HEK293T (cell line): Measurements from ENCODE around the gene LILRB4.

Experiments
- ARNT ChIP-seq: fragments of 450-650 bp; IDR thresholded peaks from 2 replicates; pipeline ENCODE4 v1.6.1; 2017; ENCODE audit warnings: mild to moderate bottlenecking
- CTBP1 ChIP-seq: fragments of 450-650 bp; IDR thresholded peaks from 2 replicates; pipeline ENCODE4 v1.6.1; 2016; ENCODE audit warnings: borderline replicate concordance
- FOXA1 ChIP-seq: fragments of 450-650 bp; IDR thresholded peaks from 2 replicates; pipeline ENCODE4 v1.6.1; 2016; ENCODE audit warnings: mild to moderate bottlenecking
- FOXK2 ChIP-seq: fragments of 450-650 bp; IDR thresholded peaks from 2 replicates; pipeline ENCODE4 v1.6.1; 2016; ENCODE audit warnings: mild to moderate bottlenecking
- LEF1 ChIP-seq: fragments of 450-650 bp; IDR thresholded peaks from 2 replicates; pipeline ENCODE4 v1.6.1; 2017; ENCODE audit warnings: mild to moderate bottlenecking, borderline replicate concordance
- ZNF384 ChIP-seq: fragments of 450-650 bp; IDR thresholded peaks from 2 replicates; pipeline ENCODE4 v1.6.1; 2016

GRCh38 chr19:54692298-54692615 is 29.5 kb downstream of the LILRB4 start:
- no peak for TF ChIP-seq CTBP1
- no peak for TF ChIP-seq ZNF384
- TF ChIP-seq ARNT, result no peak
- TF ChIP-seq FOXA1, result no peak
- no peak for TF ChIP-seq FOXK2
- no peak for TF ChIP-seq LEF1
